GM21786 (cell line): ENCODE data around the gene BST2.
"Not testable (repeated sequence)": the region's sequence is repeated elsewhere in the genome, so short reads cannot be mapped to it uniquely, and the experiment has no call there.

Experiments used
- ATAC-seq: cut with Tn5 transposase; IDR thresholded peaks from one replicate; pipeline ENCODE4 v1.9.1; 2021; ENCODE audit not compliant: unreplicated experiment

BST2 gene

GRCh38 chr19:17390665-17391370, 14.6 kb downstream of the BST2 start:
- peak; percentile 70 for ATAC-seq

GRCh38 chr19:17389957-17390664, 15.3 kb downstream of the BST2 start:
- no peak for ATAC-seq

- no peak for ATAC-seq
Observed at GRCh38 chr19:17389288-17389687, 16.1 kb downstream of the BST2 start.

GRCh38 chr19:17385878-17386611, 19.4 kb downstream of the BST2 start:
- no peak for ATAC-seq

DNA sequence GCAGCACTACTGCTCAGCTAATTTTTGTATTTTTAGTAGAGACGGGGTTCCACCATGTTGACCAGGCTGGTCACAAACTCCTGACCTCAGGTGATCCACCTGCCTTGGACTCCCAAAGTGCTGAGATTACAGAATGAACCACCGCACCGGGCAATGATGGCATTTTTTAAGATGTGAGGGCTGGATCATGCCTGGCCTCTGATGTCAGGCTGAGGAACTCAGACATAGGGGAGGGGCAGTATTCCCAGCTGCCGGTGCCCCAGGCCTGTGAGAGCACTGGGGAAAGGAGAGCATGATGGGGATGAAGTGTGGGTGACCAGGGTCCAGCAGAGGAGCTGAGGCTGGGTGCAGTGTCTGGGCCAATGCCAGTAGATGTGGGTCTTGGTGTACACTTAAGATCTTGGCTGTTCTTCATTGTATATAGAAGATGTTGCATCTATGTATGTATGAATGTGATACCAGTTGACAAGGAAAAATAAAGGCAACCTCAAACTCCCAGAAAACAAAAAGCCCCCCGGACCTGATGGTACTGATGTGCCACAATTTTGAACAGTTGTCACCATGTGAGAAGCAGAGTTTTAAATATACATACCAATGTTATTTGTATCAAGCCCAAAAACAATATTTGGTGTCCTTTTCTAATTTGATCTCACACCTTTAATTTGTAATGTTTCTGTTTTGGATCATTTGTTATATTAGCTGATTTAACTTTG, 24.8 kb downstream of the BST2 start:
- no peak for ATAC-seq

DNA sequence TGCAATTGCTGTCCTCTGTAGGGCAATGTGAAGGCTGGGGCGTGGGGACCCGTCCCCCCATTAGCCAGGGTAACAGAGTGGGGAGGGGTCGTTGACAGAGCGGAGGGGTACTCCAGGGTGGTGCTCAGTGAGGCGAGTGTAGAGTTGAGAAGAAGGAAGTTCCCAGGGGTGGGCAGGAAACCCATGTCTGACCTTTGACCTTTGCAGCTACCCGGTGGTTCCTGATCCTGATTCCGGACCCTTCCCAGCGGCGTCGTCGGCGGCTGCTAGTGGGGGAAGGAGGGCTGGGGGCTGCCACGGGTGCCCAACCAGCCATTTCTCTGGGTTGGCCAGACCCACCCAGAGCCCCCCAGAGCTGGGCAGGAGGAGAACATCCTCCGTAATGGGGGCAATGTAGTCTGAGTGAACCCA, 26.2 kb downstream of the BST2 start:
- no peak for ATAC-seq

GRCh38 chr19:17378271-17378670, 27.2 kb downstream of the BST2 start:
- ATAC-seq: no peak

DNA sequence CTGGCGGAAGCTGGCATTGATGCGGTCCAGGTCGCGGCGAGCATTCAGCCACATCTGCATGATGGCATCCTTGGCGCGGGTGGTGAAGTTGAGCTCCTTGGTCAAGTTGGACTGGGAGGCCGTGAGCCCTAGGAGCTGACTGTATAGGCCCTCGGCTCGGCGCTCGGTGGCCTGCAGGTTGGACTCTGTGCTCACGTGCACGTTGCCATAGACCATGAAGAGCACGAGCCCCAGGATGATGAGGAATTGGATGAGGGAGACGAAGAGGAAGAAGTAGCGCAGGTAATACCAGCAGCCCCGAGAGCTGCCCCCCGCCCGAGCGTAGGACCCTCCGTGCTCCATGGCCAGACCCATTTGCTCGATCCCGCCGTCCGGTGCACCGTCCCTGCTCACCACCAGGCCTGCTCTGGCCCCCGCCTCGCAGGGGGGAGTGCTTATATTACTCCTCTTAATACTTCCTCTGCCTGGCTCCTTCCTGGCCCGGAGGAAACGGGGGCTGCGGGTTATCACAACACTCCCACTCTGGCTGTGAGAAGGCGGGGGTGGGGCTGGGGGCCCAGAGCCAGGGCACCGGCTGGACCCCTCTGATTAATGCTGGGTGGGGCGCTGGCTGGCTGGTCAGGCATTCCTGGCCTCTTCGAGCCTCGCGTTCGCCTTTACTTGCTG, 28.4 kb downstream of the BST2 start, which contains the start of gene PLVAP:
PLVAP (minus strand) TSS at position 408 of the 666 bp plus-strand sequence; CDS start at position 354, 54 bp downstream.
- no peak for ATAC-seq

DNA sequence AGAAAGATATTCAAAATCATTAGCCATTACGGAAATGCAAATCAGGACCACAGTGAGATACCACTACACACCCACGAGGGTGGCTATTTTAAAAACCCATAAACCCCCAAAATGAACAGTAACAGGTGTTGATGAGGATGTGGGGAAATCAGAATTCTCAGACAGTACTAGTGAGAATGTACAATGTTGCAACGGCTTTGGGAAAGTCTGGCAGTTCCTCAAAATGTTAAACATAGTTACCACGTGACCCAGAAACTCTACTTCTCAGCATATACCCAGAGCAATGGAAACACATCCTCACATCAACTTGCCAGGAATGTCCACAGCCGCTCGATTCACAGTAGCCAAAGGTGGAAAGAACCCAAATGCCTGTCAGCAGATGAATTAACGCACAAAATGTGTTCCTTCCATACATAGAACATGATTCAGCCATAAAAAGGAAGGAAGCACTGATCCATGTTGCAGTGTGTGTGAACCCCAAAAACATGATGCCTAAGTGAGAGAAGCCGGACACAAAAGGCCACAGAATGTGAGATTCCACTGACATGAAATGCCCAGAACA, 35.3 kb downstream of the BST2 start:
- peak; percentile 70 for ATAC-seq

DNA sequence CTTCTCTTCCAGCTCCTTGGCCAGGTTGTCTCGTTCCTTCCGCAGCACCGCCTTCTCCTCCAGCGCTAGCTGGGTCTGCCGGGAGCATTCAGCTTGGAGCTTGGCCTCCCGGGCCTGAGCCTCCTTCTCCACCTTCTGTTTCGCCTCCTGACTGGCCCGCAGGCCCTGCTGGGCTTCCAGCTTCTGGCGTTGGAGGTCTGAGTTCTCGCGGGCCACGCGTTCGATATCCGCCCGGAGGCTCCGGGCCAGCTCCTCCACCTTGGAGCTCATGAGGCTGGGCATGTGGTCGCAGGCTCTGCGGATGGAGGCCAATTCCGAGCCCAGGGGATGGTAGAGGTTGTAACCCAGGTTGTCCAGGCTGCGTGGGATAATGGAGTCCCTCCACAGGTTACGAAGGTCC, 40.1 kb downstream of the BST2 start:
- ATAC-seq: no peak

GRCh38 chr19:17363852-17364605, 41.4 kb downstream of the BST2 start:
- not testable (repeated sequence) for ATAC-seq

DNA sequence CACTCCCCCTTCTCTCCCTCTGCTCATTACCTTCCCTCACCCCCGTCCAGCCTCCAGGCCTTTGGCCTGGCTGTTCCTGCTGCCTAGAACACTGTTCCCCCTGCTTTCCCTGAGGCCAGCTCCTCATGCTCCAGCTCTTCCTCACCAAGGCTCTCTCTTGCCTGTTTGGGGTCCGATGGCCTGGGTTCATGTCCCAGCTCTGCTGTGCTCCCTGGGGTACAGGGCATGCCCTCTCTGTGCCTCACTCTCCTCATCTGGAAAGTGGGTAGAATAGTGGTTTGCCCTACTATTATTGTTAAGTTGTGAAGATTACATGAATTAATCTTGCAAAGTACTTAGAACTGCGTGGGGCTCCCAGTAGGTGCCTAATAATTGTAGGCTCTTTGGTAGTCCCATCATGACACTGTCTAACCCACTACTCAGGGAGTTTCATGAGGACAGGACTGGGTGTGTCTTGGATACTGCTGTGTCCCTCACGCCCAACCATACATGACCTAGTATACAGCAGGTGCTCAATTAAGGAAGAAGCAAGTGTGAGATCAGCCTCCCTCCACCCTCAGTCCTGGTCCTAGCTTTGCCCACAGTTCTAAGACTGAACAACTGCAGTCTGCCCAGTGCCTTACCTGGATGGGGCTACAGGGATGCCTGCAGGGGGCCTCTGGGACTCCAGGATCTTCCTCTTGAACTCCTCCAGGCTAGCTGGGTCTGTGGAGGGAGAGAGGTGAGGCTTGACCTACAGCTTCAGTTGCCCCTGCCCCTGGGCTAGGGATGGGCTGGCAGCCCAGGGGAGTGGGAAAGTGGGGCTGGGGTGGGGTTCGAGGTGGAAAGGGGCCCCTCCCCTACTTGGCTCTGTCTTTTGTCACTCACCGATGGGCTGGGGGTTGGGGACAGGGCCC, 45.3 kb downstream of the BST2 start:
- ATAC-seq: no peak

DNA sequence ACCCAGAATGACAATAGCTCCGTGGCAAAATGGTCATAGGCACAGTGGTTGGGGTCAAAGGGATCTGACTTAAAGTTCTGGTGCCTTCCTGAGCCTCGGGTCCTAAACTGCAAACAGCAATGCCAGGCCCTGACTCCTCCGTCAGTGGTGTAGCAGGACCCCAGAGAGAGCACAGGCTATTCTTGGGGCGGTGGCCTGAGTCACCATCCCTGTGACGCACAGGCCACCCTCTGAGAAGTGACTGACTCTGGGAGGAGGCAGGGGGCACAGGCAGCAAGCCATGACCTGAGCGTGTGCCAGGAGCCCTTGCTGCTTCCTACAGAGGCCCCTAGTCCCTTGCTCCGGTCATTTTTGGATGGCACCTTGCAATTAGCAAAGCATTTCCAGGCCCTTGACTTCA, 47.0 kb downstream of the BST2 start:
- ATAC-seq: no peak

DNA sequence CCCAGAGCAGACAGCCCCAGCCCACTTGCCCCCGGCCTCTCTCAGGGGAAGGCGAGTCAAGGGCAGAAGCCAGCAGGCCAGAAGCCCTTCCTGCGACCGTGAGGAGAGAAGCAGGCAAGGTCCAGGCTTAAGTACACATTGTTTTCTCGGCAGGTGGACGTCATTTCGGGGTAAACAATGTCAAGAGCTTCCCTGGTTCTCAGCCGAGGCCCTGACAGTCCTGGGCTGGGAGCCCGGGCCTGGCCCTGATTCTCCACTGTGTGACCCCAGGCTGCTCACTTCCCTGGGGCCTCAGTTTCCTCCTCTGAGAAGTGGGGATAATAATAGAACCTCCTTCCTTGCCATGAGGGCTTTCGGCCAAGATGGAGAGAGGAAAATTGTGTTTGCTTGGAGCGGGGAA, 47.7 kb downstream of the BST2 start:
- no peak for ATAC-seq

GRCh38 chr19:17357078-17357666, 48.3 kb downstream of the BST2 start:
- ATAC-seq: no peak

DNA sequence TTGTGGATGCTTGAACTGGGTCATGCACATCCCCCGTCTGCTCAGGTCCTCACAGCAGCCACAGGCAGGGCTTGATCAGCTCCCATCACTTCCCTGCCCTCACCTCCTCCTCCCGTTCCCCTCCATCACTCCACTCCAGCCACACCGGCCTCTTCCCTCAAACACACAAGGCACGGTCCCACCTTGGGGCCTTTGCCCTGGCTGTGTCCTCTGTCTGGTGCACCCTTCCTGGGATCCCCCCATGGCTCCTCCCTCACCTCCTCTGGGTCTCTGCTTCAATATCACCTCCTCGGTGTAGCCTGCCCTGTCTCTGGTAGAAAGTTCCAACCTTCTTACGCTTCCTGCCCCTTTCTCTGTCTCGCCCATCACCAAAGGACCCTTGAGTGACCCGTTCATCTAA, 52.0 kb downstream of the BST2 start:
- no peak for ATAC-seq
